DOHH2 (cell line): ENCODE data around the gene GDF10.

Experiments
- EZH2phosphoT487 ChIP-seq: fragments of 200-600 bp; sonication (generic); IDR thresholded peaks from 2 replicates; pipeline ENCODE4 v1.6.1; 2017; ENCODE audit warnings: borderline replicate concordance, mild to moderate bottlenecking, antibody characterized with exemption, low read length, moderate library complexity, mixed read lengths
- TF ChIP-seq, protein P1 (sequence below): fragments of 200-600 bp; sonication (generic); IDR thresholded peaks from one replicate; pipeline ENCODE4 v1.5.1; 2014; ENCODE audit warnings: antibody characterized with exemption, mild to moderate bottlenecking, low read depth, low read length; ENCODE audit not compliant: poor library complexity, severe bottlenecking

DNA sequence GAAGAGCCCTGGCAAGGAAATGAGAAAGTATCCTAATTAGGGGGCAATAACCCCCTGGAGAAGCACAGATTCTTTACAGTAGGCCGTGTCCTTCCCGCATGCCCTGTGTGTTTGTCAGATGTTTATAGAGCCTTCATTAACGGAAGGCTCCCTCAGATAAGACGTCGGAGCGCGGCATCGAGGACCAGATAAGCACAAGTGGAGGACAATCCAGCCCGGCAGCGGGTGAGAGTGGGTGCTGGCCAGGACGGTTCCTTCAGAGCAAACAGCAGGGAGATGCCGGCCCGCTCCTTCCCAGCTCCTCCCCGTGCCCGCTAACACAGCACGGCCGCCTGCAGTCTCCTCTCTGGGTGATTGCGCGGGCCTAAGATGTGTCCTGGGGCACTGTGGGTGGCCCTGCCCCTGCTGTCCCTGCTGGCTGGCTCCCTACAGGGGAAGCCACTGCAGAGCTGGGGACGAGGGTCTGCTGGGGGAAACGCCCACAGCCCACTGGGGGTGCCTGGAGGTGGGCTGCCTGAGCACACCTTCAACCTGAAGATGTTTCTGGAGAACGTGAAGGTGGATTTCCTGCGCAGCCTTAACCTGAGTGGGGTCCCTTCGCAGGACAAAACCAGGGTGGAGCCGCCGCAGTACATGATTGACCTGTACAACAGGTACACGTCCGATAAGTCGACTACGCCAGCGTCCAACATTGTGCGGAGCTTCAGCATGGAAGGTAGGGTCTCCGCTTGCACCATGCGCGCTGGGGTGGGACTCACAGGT lies 22.5 kb downstream of the GDF10 start, which contains the start of gene GDF2:
- TF ChIP-seq, protein P1, sequence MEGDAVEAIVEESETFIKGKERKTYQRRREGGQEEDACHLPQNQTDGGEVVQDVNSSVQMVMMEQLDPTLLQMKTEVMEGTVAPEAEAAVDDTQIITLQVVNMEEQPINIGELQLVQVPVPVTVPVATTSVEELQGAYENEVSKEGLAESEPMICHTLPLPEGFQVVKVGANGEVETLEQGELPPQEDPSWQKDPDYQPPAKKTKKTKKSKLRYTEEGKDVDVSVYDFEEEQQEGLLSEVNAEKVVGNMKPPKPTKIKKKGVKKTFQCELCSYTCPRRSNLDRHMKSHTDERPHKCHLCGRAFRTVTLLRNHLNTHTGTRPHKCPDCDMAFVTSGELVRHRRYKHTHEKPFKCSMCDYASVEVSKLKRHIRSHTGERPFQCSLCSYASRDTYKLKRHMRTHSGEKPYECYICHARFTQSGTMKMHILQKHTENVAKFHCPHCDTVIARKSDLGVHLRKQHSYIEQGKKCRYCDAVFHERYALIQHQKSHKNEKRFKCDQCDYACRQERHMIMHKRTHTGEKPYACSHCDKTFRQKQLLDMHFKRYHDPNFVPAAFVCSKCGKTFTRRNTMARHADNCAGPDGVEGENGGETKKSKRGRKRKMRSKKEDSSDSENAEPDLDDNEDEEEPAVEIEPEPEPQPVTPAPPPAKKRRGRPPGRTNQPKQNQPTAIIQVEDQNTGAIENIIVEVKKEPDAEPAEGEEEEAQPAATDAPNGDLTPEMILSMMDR: no peak
- no peak for TF ChIP-seq EZH2phosphoT487
